Activated naive CD4-positive, alpha-beta T cell (primary cell): ENCODE results near the gene PHF21A.

ENCODE experiments used
- DNase-seq, 4 experiments: peaks; one replicate each; lab custom pipeline; 2025; lab: John Stamatoyannopoulos, UW

The PHF21A gene

GRCh38 chr11:45933846-45934579 is 187.2 kb downstream of the PHF21A start:
- DNase-seq = no peak

DNA sequence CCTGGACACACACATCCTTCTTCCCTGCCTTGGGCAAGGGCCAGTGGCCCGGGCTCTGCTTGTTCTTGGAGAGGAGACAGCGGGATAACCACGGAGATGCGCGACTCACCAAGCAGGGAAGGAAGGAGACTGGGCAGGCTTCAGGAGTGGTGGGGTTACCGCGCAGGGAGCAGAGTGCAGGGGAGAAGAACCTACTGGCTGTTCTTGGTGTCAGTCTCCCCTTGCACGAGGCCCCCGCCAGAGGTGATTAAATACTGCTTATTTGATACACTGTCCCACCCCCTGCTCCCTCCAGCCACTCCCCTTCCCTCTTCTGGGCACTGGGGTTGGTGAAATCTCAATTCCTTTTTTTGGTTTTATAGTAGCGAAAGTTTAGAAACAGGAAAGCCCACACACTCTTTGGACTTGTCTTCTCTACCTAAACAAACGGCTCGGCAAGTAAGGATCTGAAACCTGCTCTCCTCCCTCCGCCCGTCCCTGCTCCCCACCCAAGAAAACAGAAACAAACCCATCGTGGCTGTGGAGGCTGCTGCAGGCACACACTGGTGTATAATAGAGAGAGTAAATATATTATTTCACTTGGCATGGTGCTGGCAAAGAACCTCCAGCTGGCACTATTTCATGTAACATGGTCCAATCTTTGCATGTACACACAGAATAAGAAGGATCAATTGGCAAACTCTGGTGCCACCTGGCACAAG is 188.0 kb downstream of the PHF21A start:
- no peak for DNase-seq

GRCh38 chr11:45932217-45932616 is 189.0 kb downstream of the PHF21A start:
- DNase-seq = no peak

DNA sequence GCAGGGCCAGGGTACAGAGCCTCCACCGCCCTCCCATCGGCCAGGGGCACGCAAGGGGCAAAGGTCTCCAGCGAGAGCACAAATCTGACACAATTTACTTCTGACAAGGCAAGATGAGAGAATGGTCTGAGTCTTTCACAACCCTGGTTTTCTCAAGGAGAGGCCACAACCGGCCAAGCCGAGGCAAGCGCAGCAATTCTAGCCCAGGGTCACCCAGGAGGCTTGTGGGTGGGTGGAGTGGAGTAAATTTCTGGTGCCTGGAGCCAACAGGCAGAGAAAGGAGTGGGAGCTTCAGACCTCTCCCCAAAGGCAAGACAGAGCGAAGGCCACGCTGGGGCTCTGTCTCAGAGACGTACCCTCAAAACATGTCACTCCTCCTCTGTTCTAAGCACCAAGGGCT is 189.5 kb downstream of the PHF21A start:
- DNase-seq = no peak

DNA sequence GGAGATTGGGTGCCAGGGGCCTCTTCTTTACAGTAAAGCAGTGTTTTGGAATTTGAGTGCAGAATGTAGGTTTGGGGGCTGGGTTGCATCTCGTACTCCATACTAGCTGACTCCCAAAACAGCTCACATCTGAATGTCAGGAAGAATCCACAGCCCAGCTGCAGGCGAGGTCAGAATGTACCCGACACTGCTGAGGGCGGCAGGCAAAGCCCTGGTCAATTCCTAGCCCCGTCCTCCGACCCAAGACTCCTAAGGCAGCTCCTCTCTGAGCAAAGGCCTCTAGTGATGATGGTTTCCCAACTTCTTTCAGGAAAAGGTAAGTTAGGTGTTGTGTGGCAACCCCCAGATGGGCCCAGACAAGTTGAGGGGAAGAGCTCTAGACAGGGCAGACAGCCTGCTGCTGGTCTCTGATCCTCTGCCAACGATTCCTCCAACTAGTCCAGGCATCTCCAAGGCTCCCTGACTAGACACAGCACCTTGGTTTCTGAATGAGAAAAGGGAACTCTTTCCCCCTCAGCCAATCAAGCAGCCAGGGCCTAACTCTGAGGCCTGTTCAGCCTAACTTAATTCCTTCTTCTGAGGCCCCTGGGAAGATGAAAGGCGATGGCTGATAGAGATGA is 190.2 kb downstream of the PHF21A start:
- no peak for DNase-seq

DNA sequence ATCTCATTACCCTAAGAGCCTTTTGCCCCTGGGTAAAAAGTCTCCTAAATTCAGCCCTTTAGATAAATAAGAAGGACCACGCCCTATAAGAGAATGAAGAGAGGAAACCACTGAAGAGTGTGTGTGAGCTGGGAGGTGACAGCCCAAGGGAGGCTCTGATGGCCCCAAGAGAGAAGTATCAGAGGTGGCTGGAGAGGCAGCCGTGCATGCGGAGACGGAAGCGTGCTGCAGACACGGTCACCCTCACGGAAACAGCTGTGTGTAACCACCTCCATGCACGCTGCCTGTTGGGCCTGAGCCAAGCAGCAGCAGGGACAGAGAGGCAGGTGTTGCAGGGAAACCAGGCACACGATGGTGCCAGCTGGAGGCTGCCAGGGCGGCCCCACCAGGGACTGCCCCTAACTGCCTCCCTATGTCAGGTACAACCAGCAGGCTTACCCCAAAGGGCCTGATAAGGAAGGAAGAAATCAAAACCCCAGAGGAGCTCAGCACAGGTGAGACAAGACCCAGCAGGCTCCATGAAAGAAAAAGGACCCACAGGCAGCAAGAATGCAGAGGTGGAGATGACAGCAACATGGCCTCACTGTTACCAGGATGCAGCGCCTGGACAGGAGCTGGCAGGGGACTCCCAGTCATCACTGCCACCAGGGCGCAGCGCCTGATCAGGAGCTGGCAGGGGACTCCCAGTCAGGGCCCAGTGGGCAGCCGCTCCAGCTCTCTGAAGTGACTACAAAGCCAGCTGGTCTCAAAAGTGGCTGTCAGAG is 191.0 kb downstream of the PHF21A start:
- DNase-seq = no peak

GRCh38 chr11:45929486-45930030 is 191.7 kb downstream of the PHF21A start:
- DNase-seq = no peak

- DNase-seq = no peak
Measured at GRCh38 chr11:45928535-45929215, 192.6 kb downstream of the PHF21A start.

GRCh38 chr11:45927684-45928413 is 193.4 kb downstream of the PHF21A start:
- DNase-seq = no peak

DNA sequence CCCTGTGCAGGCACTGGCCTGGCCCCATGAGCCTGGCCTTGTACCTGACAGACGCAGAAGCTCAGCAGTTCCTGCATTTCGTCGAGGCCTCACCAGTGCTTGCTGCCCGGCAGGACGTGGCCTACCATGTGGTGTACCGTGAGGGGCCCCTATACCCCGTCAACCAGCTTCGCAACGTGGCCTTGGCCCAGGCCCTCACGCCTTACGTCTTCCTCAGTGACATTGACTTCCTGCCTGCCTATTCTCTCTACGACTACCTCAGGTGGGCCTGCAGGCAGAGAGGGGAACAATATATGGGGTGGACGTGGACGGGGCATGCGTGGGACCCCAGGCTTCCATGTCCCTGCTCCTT is 193.9 kb downstream of the PHF21A start:
- DNase-seq = no peak

- DNase-seq = no peak
Measured at GRCh38 chr11:45926536-45927331, 194.5 kb downstream of the PHF21A start.

DNA sequence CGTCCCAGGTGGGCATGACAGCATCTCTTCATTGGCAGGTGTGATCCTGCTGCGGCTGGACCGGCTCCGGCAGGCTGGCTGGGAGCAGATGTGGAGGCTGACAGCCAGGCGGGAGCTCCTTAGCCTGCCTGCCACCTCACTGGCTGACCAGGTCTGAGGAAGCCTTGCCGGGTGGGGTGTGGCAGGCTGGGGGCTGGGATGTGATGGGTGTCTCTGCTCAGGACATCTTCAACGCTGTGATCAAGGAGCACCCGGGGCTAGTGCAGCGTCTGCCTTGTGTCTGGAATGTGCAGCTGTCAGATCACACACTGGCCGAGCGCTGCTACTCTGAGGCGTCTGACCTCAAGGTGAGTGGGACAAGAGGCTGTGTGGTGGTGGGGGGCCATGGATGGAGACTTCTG is 195.3 kb downstream of the PHF21A start:
- no peak for DNase-seq

DNA sequence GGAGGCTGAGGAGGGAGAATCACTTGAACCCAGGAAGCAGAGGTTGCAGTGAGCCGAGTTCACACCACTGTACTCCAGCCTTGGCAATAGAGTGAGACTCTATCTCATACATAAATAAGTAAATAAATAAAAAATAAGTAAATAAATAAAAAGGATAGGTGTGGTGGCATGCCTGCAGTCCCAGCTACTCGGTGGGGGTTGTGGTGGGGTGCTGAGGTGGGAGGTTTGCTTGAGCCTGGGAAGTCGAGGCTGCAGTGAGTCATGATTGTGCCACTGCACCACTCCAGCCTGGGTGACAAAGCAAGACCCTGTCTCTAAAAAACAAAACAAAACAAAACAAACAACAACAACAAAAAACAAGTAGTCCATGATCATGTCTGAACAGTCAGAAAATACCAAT is 195.7 kb downstream of the PHF21A start:
- no peak for DNase-seq

DNA sequence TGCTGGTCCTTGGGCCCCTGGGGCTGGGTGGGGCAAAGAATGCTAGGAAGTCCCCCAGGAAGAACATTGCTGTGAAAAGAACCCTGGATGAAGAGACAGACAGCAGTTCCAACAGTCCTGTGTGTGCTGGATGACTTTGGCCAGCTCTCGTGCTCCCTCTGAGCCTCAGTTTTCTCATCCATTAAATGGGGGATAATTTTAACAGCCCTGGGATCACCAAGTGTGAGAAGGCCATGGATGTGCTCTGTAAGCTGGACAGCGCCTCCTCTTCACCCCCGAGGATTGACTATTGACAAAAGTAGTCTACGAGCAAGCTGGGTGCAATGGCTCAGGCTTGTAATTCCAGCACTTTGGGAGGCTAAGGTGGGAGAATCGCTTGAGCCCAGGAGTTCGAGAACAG is 196.3 kb downstream of the PHF21A start:
- DNase-seq = no peak

DNA sequence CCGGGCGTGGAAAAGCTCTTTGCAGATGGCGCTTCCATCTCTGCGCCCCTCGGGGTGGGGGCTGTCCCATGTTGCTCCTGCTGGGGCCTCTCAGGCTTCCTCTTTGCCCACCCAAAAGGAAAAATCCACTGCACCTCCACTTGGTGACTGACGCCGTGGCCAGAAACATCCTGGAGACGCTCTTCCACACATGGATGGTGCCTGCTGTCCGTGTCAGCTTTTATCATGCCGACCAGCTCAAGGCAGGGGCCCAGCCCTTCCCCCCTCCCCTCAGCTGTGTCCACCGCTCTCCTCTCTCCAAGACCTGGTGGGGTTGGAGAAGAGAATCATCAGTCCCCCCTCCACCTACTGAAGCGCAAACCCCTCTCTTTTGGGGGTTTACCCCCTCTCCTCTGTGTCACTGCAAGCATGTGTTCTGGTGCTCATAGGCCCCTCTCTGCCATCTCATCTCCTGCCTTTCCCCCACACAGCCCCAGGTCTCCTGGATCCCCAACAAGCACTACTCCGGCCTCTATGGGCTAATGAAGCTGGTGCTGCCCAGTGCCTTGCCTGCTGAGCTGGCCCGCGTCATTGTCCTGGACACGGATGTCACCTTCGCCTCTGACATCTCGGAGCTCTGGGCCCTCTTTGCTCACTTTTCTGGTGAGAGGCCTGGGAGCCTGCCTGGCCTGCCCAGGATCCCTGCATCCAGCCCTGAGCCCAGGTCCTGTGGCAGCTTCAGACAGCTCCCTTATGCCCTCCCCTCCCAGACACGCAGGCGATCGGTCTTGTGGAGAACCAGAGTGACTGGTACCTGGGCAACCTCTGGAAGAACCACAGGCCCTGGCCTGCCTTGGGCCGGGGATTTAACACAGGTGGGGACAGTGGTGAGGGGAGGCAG is 197.0 kb downstream of the PHF21A start:
- DNase-seq = no peak

GRCh38 chr11:45922425-45923082 is 198.7 kb downstream of the PHF21A start, which contains the start of gene LARGE2:
Gene LARGE2, plus strand, starts transcription at chr11:45922656. Its CDS starts 227 bp downstream, at chr11:45922883.
- peak in 1 of 4 experiments; percentile 29 for DNase-seq

DNA sequence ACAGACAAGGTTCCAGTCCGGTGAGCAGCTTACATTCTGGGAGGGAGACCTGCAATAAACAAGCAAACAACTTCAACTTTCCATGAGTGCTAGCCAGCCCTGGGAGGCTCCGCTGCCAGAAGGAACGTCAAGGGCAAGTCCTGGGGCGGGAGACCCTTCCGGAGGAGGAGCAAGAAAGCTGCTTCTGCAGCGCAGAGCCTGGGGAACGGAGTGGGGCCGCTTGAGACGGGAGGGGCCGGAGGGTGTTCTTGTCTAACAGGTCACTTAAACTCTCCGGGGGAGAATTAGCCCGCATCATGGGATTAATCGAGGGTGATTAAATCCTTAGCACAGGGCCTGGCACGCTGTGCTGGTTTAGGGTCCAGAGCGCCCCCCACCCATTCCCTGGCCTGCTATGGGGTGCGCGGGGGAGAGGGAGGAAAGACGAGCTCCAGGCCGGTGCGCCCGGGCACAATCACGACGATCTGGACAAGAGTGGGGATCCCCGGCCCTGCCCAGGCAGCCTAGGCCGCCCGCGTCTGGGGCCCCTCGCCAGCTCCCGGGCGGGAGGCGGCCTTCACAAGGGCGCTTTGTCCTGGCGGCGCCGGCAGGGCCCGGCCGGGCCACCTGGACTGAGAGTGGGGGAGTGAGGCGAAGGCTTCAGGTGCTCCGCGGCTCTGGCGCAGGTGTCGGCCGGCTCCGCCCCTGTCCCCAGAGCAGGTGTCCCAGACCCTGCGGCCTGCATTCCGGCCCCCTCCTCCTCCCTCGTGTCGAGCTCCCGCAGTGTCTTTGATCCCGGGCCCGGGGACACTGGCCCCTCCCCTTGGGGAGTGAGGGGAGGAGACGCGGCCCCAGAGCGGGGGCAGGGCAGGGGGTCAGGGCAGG is 199.5 kb downstream of the PHF21A start:
- no peak for DNase-seq
